Activated CD4-positive, alpha-beta T cell treated with anti-CD3 and anti-CD28 coated beads, Interleukin-2, Interleukin-4, amounts not matched to agents 100 ng/mL and 50 ng/mL, durations not matched to agents 16 hours and 8 hours (primary cell): Measurements from ENCODE around the gene CCDC102B.

Source experiments
- DNase-seq: peaks from one replicate; pipeline ENCODE4 v3.0.0-alpha.2; 2020; ENCODE audit warnings: low spot score

Gene CCDC102B

DNA sequence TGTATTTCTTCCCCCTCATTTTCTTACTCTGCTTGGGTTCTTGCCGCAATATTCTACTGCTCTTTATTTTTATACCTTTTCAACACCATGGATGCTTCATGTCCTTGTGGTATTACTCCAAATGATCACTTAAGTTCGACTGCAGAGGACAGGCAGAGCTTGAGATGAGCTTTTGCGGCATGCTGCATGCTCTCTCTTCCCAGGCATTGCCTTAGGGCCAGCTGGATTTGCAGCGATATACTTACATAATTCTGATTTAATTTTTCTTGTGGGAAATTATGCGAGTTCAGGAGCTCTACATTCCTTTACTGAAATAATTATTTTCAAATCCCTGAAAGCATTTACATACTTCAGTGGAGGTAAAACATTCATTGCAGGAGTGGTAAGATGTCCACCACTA, 288.1 kb downstream of the CCDC102B start:
- no peak for DNase-seq

GRCh38 chr18:69088973-69089372, 291.1 kb downstream of the CCDC102B start:
- no peak for DNase-seq

- no peak for DNase-seq
Observed at GRCh38 chr18:69097349-69097748, 299.5 kb downstream of the CCDC102B start.

GRCh38 chr18:69102959-69103358, 305.1 kb downstream of the CCDC102B start:
- no peak for DNase-seq
